Testis (tissue), 3 donors: ENCODE results near the gene SZT2. TPM values are rescaled to one million over a fixed set of nuclear protein-coding genes. Genes with fewer than 3 reads are reported as not detected.

Experiments used
- DNase-seq: peaks from one replicate; pipeline ENCODE4 v3.0.0-alpha.2; 2019
- H3K27ac ChIP-seq, 2 donors: fragments of 200-600 bp; sonication (generic); one replicate each; pipeline ENCODE4 v1.5.1; 2019
- H3K27me3 ChIP-seq: fragments of 200-600 bp; sonication (generic); one replicate; pipeline ENCODE4 v1.5.1; 2019
- H3K36me3 ChIP-seq: fragments of 200-600 bp; sonication (generic); one replicate; pipeline ENCODE4 v1.5.1; 2017; ENCODE audit warnings: low read depth; ENCODE audit errors: missing control alignments
- H3K4me1 ChIP-seq: fragments of 200-600 bp; sonication (generic); one replicate; pipeline ENCODE4 v1.5.1; 2019
- H3K4me3 ChIP-seq, 2 donors: fragments of 200-600 bp; sonication (generic); one replicate each; pipeline ENCODE4 v1.5.1; 2017 to 2019
- H3K9me3 ChIP-seq: fragments of 200-600 bp; sonication (generic); one replicate; pipeline ENCODE4 v1.5.1; 2017
- POLR2A ChIP-seq: fragments of 450-650 bp; IDR thresholded peaks from one replicate; pipeline ENCODE4 v1.6.1; 2017; ENCODE audit warnings: antibody characterized with exemption, mild to moderate bottlenecking, moderate library complexity
- WGBS, 2 donors: methylation state at CpG; one replicate each; pipeline ENCODE4 v1.1.5; 2018; 5-methylcytosine and 5-hydroxymethylcytosine counted together
- intact Hi-C: fragments of 100-400 bp; cut with DNase I; formaldehyde crosslinking; loops from one replicate; pipeline ENCODE4 v1.15.1; 2023; ENCODE audit warnings: low total_unique reads
- polyA plus RNA-seq: library from polyadenylated mRNA; stranded (reverse); fragments of 350-450 nt; fragmentation: Illumina TruSeq; extraction: RNeasy Lipid Tissue Mini Kit (QIAGEN cat#74804); gene quantifications from one replicate; pipeline ENCODE4 v1.2.3, GENCODE V29; 2014; ENCODE audit warnings: low read depth, low replicate concordance; ENCODE audit not compliant: insufficient read depth
- total RNA-seq, 2 donors: library from RNA; depleted of rRNA; stranded (reverse); fragments of >200 nt; gene quantifications; one replicate each; pipeline ENCODE4 v1.2.3, GENCODE V29; 2016
- TF ChIP-seq, protein P1 (sequence below), 3 experiments: fragments of 450-650 bp in 2 of 3; fragments of 200-600 bp in 1 of 3; sonication (generic) in 1 of 3; IDR thresholded peaks; one replicate each; pipeline ENCODE4 v1.5.1; 2016 to 2019; ENCODE audit warnings: antibody characterized with exemption in 3 of 3, mild to moderate bottlenecking in 2 of 3, moderate library complexity in 1 of 3

SZT2 gene
- total and polyA plus RNA-seq, 3 donors from 2014 or later, result 40.0 to 115 (median 90.1) TPM

DNA sequence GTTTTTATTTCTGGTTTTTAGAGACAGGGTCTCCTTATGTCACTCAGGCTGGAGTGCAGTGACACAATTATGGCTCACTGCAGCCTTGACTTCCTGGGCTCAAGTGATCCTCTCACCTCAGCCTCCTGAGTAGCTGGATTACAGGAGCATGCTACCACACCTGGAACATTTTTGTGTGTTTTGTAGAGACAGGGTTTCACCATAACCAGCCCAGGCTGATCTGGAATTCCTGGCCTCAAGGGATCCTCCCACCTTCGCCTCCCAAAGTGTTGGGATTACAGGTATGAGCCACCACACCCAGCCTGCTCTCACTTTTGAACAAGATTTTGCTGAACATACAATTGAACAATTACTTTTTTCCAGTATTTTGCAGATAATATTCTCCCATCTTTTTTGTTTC is 88.0 kb downstream of the SZT2 start:
- WGBS, 2 donors, result 86 to 88% methylated on average over 1 of the region's 1 CpG
- Histone ChIP-seq H3K4me3 (no peak overlapping the region), H3K36me3 (no peaks in the 10 kb centered on the region), H3K9me3 (no peaks in the 10 kb centered on the region), H3K4me1 (no peaks in the 10 kb centered on the region), H3K27me3 (no peaks in the 10 kb centered on the region), H3K27ac (no peak overlapping the region)
- TF ChIP-seq POLR2A, result no peak
- TF ChIP-seq, protein P1, sequence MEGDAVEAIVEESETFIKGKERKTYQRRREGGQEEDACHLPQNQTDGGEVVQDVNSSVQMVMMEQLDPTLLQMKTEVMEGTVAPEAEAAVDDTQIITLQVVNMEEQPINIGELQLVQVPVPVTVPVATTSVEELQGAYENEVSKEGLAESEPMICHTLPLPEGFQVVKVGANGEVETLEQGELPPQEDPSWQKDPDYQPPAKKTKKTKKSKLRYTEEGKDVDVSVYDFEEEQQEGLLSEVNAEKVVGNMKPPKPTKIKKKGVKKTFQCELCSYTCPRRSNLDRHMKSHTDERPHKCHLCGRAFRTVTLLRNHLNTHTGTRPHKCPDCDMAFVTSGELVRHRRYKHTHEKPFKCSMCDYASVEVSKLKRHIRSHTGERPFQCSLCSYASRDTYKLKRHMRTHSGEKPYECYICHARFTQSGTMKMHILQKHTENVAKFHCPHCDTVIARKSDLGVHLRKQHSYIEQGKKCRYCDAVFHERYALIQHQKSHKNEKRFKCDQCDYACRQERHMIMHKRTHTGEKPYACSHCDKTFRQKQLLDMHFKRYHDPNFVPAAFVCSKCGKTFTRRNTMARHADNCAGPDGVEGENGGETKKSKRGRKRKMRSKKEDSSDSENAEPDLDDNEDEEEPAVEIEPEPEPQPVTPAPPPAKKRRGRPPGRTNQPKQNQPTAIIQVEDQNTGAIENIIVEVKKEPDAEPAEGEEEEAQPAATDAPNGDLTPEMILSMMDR (IDR thresholded peaks at IDR 0.05), result no peak
- intact Hi-C loops, result no loop called here
- no peak for DNase-seq

DNA sequence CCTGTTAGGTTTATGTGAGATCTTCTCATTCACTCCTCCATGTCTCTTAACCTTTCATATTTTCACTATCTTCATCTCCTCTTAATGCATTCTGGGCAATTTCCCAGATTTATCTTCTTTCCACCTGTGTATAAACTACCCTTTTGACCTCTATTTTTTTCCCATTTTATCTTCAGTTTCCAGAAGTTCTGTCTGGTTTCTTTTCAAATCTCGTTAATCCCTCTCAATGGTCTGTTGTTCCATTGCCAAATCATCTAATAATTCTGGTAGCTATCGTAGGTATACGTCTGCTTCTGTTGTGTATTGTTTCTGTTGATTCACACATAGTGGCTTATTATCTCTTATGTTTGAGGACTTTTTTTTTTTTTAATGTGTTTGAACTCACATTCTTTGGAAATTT is 89.7 kb downstream of the SZT2 start:
- Histone ChIP-seq H3K27ac (no peak overlapping the region), H3K36me3 (no peaks in the 10 kb centered on the region), H3K9me3 (no peaks in the 10 kb centered on the region), H3K4me3 (no peak overlapping the region), H3K27me3 (no peaks in the 10 kb centered on the region), H3K4me1 (no peaks in the 10 kb centered on the region)
- TF ChIP-seq, protein P1 (IDR thresholded peaks at IDR 0.05), result no peak
- TF ChIP-seq POLR2A, result no peak
- WGBS, 2 donors, result 74 to 86% methylated on average over 3 of the region's 3 CpGs
- DNase-seq, result no peak
- intact Hi-C loops, result no loop called here

DNA sequence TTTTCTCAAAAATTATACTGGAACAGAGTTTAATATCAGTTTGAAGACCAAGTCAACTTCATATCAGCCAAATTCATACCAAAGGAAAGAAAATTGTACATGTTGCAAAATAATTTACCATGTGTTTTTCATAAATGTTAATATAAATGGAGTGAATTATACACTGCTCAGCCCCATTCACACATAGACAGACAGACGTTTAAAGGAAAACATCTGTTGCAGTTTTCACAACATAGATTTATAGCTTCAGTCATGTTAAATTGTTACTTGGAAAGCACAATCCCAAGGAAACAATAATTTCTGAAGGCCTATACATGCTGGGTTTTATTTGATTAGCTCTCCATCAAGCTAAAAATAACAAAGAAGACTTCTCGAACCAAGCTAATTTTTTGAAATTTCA is 91.8 kb downstream of the SZT2 start:
- no peak for TF ChIP-seq POLR2A
- TF ChIP-seq, protein P1 (IDR thresholded peaks at IDR 0.05), result no peak

DNA sequence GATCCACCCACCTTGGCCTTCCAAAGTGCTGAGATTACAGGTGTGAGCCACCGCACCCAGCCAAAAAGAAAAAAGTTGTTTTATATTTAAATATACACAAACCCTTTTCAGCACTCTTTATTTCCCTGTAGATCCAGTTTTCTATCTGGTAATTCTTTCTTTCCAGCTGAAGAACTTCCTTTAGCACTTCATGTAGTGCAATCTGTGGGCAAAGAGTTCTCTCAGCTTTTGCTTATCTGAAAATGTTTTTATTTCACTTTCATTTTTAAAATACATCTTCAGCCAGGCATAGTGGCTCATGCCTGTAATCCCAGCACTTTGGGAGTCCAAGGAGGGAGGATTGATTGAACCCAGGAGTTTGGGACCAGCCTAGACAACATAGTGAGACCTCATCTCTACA is 92.5 kb downstream of the SZT2 start:
- H3K27me3 ChIP-seq, result no peaks in the 10 kb centered on the region
- TF ChIP-seq POLR2A, result no peak
- H3K27ac ChIP-seq, result no peak overlapping the region
- intact Hi-C loops, result no loop called here
- H3K4me1 ChIP-seq, result no peaks in the 10 kb centered on the region
- H3K36me3 ChIP-seq, result no peaks in the 10 kb centered on the region
- no peaks in the 10 kb centered on the region for H3K9me3 ChIP-seq
- no peak for DNase-seq
- H3K4me3 ChIP-seq, result no peak overlapping the region
- WGBS, 2 donors, result 82 to 92% methylated on average over 1 of the region's 1 CpG

More for the DNA sequence above, 91.8 kb downstream of the SZT2 start:
- H3K4me3 ChIP-seq, result no peak overlapping the region
- H3K4me1 ChIP-seq, result no peaks in the 10 kb centered on the region
- no peaks in the 10 kb centered on the region for H3K9me3 ChIP-seq
- no peak overlapping the region for H3K27ac ChIP-seq
- 86 to 87% methylated on average over 2 of the region's 2 CpGs for WGBS, 2 donors
- H3K27me3 ChIP-seq, result no peaks in the 10 kb centered on the region
- no peaks in the 10 kb centered on the region for H3K36me3 ChIP-seq
- no peak for DNase-seq
- intact Hi-C loops, result no loop called here

DNA sequence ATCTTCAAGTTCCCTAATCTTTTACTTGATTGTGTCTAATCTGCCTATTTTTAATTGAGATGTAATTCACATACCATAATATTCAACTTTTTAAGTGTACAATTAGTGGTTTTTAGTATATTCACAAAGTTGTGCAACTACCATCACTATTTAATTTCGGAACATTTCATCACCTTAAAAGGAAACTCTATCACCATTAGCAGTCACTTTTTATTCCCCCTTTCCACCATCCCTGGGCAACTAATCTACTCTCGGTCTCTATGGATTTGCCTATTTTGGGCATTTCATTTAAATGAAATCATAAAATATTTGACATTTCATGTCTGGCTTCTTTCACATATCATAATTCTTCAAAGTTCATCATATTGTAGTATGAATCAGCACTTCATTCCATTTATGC is 94.7 kb downstream of the SZT2 start:
- Histone ChIP-seq H3K4me3 (no peak overlapping the region), H3K36me3 (no peaks in the 10 kb centered on the region), H3K27ac (no peak overlapping the region), H3K9me3 (no peaks in the 10 kb centered on the region), H3K27me3 (no peaks in the 10 kb centered on the region), H3K4me1 (no peaks in the 10 kb centered on the region)
- WGBS, 2 donors, result 94 to 98% methylated on average over 2 of the region's 2 CpGs
- TF ChIP-seq POLR2A, result no peak
- TF ChIP-seq, protein P1 (IDR thresholded peaks at IDR 0.05), result no peak
- intact Hi-C loops, result no loop called here
- DNase-seq, result no peak
